ENCODE data around the gene ALAS1.

The ALAS1 gene

DNA sequence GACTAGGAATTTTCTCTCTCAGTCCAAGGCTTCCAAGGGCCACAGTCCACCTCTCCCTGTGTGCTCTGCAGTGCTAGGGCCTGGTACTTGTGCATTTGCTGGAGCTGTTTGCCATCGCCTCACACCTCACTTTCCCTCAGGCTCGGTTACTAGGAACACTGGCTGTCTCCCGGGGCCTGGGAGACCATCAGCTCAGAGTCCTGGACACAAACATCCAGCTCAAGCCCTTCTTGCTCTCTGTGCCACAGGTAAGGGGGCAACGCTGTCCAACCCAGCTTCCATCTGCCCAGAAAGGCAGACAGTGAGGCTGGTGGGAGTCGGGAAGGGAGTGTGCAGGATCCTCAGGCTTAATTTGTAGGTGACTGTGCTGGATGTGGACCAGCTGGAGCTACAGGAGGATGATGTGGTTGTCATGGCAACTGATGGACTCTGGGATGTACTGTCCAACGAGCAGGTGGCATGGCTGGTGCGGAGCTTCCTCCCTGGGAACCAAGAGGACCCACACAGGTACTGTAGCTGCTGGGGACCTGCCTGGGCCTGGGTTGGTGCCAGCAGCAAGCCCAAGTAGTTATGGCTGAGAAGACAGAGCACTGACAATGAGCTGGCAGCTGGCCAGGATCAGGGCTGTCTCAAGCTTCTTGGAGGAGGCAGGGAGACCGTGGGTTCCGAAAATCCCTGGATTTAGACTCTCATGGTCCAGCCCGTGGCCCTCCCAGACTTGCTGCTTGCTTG is 51.0 kb downstream of the ALAS1 start:
- DNase-seq (ENCODE audit: low spot score) = no peak
- no peak for FAIRE-seq

DNA sequence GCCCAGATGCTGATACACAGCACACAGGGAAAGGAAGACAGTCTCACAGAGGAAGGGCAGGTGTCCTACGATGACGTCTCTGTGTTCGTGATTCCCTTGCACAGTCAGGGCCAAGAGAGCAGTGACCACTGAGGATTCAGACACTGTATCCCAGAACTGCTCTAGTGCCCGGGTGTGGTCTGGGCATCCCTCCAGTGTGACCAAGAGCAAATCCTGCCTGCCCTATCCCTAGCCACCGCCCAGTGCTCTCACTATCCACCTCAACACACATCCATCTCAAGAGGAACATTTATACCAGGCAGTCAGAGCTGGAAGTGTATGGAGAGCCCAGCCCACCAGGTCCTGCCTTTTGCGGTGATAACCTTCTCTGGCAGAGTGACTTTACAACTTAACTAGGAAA is 51.7 kb downstream of the ALAS1 start:
- FAIRE-seq = no peak
- no peak for DNase-seq (ENCODE audit: low spot score)

DNA sequence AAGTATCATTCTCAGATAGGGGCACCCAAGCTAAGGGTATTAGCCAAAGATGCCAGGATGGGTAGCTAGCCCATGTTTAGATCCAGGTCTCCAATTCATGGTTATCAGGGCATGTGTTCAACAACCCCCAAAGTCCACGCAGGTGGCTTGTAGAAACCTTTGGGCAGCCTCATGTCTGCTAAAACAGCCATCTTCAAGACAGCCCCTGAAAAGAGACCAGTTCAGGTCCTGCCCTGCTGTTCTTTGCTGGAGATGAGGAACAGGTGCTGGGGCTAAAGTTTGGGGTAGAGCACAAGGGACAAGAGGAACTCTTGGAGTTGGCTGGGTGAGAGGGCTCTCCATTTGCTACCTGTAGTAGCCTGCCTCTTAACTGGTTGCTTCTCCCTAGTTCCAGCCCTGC is 52.2 kb downstream of the ALAS1 start:
- DNase-seq (ENCODE audit: low spot score) = no peak
- no peak for FAIRE-seq

DNA sequence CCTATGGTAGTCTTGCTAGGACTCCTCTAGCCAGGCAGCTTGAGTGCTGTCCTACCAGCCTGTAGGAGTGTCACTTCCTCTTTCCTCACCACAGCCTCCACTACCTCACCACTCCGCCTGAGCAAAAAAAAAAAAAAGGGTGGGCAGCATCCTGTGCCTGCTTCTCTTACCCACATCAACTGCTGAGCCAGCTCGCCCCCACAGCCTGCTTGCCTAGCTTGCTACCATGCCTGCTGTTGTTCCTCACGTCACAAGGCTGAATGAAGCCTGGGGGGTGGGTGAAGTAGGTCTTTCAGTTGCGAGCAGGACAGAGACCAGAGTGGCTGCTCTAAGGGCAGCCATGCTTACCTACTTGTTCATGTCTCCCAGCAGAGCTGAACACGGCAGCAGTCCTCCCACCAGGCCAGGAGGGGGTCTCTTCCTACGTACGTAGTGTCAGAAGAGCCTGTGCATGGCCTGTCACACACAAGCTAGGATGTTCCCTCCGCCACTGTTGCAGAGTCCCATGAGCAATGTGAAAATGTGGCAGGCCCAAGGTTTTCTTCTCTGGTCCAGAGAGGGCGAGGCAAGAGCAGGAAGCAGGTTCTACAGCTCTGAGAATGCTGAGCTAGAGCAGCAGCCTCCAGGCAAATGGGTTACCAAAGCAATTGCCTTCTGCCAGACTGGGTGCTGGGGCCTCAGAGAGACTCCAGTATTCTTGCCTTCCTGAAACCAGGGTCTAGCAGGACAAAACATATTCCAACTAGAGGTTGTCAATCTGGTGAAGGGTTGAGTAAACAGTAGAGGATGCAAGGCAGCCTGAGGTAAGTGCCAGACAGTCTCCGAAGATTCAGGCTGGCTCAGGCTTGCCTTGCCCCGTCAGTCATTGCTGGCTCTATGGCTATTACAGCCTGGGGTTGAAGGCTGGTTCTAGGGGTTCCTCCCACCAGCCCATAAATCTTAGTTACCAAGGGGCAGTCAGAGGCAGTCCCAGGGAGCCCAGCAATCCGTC is 55.6 kb downstream of the ALAS1 start:
- FAIRE-seq (no peak), DNase-seq (ENCODE audit: low spot score) (peak; percentile 3)

DNA sequence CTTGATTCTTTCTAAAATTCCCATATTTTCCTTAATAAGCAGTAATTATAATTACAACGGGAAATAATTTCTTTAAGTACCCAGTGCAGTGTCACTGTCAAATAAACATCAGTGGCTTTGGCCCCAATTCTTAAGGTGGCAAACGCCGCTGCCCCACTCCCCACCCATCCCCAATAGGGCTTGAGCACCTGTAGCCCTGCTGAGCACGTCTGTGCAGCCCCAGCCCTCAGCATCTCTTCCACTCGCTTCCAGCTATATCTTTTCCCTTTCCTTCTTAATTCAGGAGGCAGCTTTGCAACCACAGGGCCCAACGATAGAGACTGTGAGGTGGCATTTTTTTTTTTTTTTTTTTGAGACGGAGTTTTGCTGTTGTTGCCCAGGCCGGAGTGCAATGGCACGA is 56.6 kb downstream of the ALAS1 start:
- DNase-seq (ENCODE audit: low spot score) = no peak
- FAIRE-seq = no peak

DNA sequence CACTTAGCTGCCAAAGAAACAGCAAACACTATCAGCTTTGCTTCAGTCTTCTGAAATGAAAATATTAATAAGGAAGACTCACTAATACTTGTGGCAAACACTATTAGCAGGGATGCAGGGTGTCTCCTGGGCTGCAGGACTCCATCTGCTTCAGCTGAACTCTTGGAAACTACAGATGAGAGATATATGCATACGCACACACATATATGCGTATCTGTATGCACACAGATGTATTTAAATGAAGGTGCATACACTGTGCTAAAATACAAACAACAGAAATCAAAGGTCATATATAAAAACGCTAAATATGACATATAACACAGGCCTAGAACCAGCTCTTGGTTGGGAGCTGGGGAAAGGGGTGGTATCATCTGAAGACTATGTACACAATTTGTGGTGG is 58.2 kb downstream of the ALAS1 start:
- FAIRE-seq = no peak
- no peak for DNase-seq (ENCODE audit: low spot score)

DNA sequence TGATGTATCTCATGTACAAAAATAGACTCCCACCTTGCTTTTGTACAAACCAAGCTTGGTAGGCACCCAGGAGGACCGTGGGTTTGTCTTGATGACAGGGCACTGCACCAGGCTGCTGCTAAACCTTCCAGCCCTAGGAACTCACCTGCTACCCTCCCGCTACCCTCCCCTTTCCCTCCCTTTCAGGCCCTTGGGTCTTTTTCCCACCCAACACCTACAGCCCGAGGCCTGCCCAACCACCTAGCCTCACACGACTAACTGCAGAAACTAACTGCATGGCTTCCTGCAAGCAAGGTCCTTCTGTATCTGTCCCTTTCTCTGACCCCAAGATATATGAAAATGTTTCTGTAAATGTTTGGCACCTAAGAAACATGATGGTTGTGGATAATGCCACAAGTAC is 58.7 kb downstream of the ALAS1 start:
- FAIRE-seq = no peak
- DNase-seq (ENCODE audit: low spot score) = no peak

DNA sequence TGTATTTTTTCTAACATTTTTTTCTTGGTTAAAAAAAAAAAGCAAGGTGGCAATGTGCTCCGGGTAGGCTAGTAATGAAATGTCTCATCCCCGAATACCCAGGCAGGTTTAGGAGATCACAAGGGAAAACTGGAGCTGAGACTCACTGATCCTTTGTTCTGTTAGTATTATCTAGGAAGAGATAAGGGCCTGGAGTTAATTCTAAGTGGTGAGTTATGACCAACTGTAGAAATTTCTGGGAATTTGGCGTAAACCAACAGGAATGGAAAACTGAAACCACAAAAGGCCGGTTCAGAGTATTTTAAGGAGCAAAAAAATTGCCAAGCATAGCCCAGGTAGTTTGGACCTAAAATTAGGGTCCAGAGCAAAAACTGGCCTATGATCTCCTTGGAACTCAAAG is 60.0 kb downstream of the ALAS1 start:
- FAIRE-seq = no peak
- no peak for DNase-seq (ENCODE audit: low spot score)

DNA sequence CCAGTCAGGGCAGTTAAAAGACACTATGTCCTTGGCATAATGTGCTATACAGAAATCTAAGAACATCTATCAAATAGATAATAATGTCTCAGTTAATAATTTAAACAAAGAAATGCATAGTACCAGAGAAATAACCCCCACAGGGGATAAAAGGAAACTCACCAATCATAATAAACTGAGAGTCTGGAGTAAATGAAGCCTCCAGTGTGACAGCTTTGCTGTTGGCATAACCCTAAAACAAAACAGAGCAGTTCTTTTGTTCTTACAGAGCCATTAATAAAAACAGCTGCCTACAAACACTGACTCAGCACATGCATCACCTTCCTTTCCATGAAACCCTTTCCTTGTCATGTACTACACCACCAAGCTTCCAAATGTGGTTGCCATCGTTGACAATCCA is 61.1 kb downstream of the ALAS1 start:
- DNase-seq (ENCODE audit: low spot score) (no peak), FAIRE-seq (no peak)

DNA sequence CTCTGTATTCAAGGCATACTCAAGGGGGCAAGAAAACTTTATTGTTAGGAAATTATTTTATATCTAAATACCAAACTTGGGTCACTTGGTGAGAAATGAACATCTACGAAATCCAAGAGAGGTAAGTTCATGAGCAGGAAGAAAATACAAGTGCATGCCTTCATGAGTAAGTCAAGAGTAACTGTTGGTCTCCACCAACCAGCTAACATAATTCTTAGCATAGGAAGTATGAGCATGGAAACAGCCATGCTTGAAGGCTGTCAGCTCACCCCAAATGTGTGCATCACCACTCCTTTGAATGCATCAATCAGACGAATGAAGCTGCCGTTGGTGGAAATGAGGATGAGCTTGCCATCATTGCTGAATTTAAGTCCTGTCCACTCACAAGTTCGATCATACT is 61.5 kb downstream of the ALAS1 start:
- no peak for DNase-seq (ENCODE audit: low spot score)
- no peak for FAIRE-seq

DNA sequence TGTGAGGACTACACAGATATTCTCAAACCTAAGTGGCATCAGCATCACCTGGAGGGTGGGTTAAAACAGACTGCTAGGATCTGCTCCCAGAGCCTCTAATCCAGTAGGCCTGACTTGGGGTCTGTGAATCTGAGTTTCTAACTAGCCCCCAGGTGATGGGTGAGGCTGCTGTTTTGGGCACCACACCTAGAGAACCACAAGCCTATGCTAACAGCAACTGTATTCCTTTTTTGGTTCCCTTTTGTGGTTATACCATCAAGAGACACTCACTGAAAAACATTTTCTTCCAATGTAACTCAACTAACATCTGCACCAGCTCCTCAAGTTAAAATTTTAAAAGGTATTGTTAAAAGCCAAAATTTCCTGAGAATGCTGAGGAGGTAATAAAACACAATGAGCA is 64.5 kb downstream of the ALAS1 start:
- FAIRE-seq (no peak), DNase-seq (ENCODE audit: low spot score) (no peak)
